ENCODE data around the gene TAGLN. TPM values are rescaled to one million over a fixed set of nuclear protein-coding genes. Genes with fewer than 3 reads are reported as not detected.

Gene TAGLN
- total and polyA plus RNA-seq, 2 donors (not counting 1 experiment from before 2014, with no cell fraction given), result 824 to 4,435 TPM

- Histone ChIP-seq H3K9me3 (ENCODE audit: control insufficient read depth, insufficient read depth, low read depth, low read length) (no peaks in the 10 kb centered on the region), H3K27me3 (ENCODE audit: control insufficient read depth, insufficient read depth, low read length) (no peaks in the 10 kb centered on the region), H3K9ac (ENCODE audit: insufficient read depth, low read length) (no peak overlapping the region), H2AFZ (ENCODE audit: low read length) (no peak overlapping the region), H3K4me3 (replicated peaks in 1 of 4; ENCODE audit: control extremely low read depth in 1 of 4, insufficient read depth in 1 of 4, low read depth in 3 of 4, low read length in 4 of 4) (no peak overlapping the region), H3K4me2 (ENCODE audit: extremely low read depth, insufficient read depth, low read length) (no peak overlapping the region), H3K4me1 (ENCODE audit: control insufficient read depth, extremely low read depth, insufficient read depth, low read length) (peaks cover 2% of the 10 kb centered on the region), H3K36me3 (ENCODE audit: control insufficient read depth, insufficient read depth, low read length) (peaks cover 21% of the 10 kb centered on the region), H4K20me1 (ENCODE audit: control insufficient read depth, extremely low read depth, insufficient read depth, low read length) (no peaks in the 10 kb centered on the region), H3K79me2 (ENCODE audit: control insufficient read depth, insufficient read depth, low read length) (no peaks in the 10 kb centered on the region), H3K27ac (ENCODE audit: insufficient read depth, low read length) (no peak overlapping the region)
- no peak for TF ChIP-seq EZH2 (IDR thresholded peaks at IDR 0.05; ENCODE audit: low read length, missing control alignments)
- TF ChIP-seq, protein P1, sequence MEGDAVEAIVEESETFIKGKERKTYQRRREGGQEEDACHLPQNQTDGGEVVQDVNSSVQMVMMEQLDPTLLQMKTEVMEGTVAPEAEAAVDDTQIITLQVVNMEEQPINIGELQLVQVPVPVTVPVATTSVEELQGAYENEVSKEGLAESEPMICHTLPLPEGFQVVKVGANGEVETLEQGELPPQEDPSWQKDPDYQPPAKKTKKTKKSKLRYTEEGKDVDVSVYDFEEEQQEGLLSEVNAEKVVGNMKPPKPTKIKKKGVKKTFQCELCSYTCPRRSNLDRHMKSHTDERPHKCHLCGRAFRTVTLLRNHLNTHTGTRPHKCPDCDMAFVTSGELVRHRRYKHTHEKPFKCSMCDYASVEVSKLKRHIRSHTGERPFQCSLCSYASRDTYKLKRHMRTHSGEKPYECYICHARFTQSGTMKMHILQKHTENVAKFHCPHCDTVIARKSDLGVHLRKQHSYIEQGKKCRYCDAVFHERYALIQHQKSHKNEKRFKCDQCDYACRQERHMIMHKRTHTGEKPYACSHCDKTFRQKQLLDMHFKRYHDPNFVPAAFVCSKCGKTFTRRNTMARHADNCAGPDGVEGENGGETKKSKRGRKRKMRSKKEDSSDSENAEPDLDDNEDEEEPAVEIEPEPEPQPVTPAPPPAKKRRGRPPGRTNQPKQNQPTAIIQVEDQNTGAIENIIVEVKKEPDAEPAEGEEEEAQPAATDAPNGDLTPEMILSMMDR (conservative IDR thresholded peaks at IDR 0.05 in 1 of 2, IDR thresholded peaks at IDR 0.05 in 1 of 2; ENCODE audit: low read depth in 1 of 2, low read length in 2 of 2), result no peak
- no peak for DNase-seq (ENCODE audit: low read depth in 2 of 2)
Observed at GRCh38 chr11:117185736-117186430, 13.3 kb upstream of the TAGLN start.

DNA sequence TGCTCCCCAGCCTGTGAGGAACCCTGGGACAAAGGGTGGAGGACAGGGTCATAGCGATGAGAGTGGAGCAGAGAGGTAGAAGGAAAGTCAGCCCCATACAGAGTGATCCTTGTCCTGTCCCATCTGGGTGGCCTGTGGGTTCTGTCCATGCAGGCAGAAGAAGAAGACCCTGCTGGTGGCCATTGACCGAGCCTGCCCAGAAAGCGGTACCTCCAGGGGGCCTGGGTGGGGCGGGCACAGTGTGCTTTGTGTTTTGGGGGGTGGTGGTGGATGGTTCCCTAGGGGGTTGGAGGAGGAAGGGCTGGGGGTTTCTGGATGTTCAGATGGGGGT lies 12.8 kb upstream of the TAGLN start:
- Histone ChIP-seq H3K36me3 (ENCODE audit: control insufficient read depth, insufficient read depth, low read length) (peaks cover 21% of the 10 kb centered on the region), H3K4me3 (replicated peaks in 1 of 4; ENCODE audit: control extremely low read depth in 1 of 4, insufficient read depth in 1 of 4, low read depth in 3 of 4, low read length in 4 of 4) (no peak overlapping the region), H3K9ac (ENCODE audit: insufficient read depth, low read length) (no peak overlapping the region), H4K20me1 (ENCODE audit: control insufficient read depth, extremely low read depth, insufficient read depth, low read length) (no peaks in the 10 kb centered on the region), H2AFZ (ENCODE audit: low read length) (no peak overlapping the region), H3K79me2 (ENCODE audit: control insufficient read depth, insufficient read depth, low read length) (no peaks in the 10 kb centered on the region), H3K27me3 (ENCODE audit: control insufficient read depth, insufficient read depth, low read length) (no peaks in the 10 kb centered on the region), H3K4me1 (ENCODE audit: control insufficient read depth, extremely low read depth, insufficient read depth, low read length) (no peaks in the 10 kb centered on the region), H3K9me3 (ENCODE audit: control insufficient read depth, insufficient read depth, low read depth, low read length) (no peaks in the 10 kb centered on the region), H3K27ac (ENCODE audit: insufficient read depth, low read length) (no peak overlapping the region), H3K4me2 (ENCODE audit: extremely low read depth, insufficient read depth, low read length) (no peak overlapping the region)
- TF ChIP-seq EZH2 (IDR thresholded peaks at IDR 0.05; ENCODE audit: low read length, missing control alignments), result no peak
- DNase-seq (ENCODE audit: low read depth in 2 of 2), result no peak

- Histone ChIP-seq H2AFZ (ENCODE audit: low read length) (no peak overlapping the region), H3K36me3 (ENCODE audit: control insufficient read depth, insufficient read depth, low read length) (peaks cover 24% of the 10 kb centered on the region), H3K9me3 (ENCODE audit: control insufficient read depth, insufficient read depth, low read depth, low read length) (no peaks in the 10 kb centered on the region), H3K9ac (ENCODE audit: insufficient read depth, low read length) (no peak overlapping the region), H3K27me3 (ENCODE audit: control insufficient read depth, insufficient read depth, low read length) (no peaks in the 10 kb centered on the region), H3K4me2 (ENCODE audit: extremely low read depth, insufficient read depth, low read length) (no peak overlapping the region), H3K4me3 (replicated peaks in 1 of 4; ENCODE audit: control extremely low read depth in 1 of 4, insufficient read depth in 1 of 4, low read depth in 3 of 4, low read length in 4 of 4) (no peak overlapping the region), H3K79me2 (ENCODE audit: control insufficient read depth, insufficient read depth, low read length) (no peaks in the 10 kb centered on the region), H4K20me1 (ENCODE audit: control insufficient read depth, extremely low read depth, insufficient read depth, low read length) (no peaks in the 10 kb centered on the region), H3K27ac (ENCODE audit: insufficient read depth, low read length) (no peak overlapping the region), H3K4me1 (ENCODE audit: control insufficient read depth, extremely low read depth, insufficient read depth, low read length) (no peaks in the 10 kb centered on the region)
- TF ChIP-seq, protein P1 (conservative IDR thresholded peaks at IDR 0.05 in 1 of 2, IDR thresholded peaks at IDR 0.05 in 1 of 2; ENCODE audit: low read depth in 1 of 2, low read length in 2 of 2), result no peak
- TF ChIP-seq EZH2 (IDR thresholded peaks at IDR 0.05; ENCODE audit: low read length, missing control alignments), result no peak
- DNase-seq (ENCODE audit: low read depth in 2 of 2), result no peak
Observed at GRCh38 chr11:117187007-117187406, 12.2 kb upstream of the TAGLN start.

Measured in fibroblast of lung (primary cell).